GM20000 (cell line): Measurements from ENCODE around the gene PPP1R9A.

Experiments used
- DNase-seq: peaks from one replicate; pipeline ENCODE4 v3.0.0; 2012; ENCODE audit warnings: low spot score
- CTCF ChIP-seq: IDR thresholded peaks from 2 replicates; pipeline ENCODE4 v1.5.1; 2012; ENCODE audit warnings: mild to moderate bottlenecking, control low read depth; ENCODE audit errors: extremely low read depth, missing control alignments

Gene PPP1R9A

GRCh38 chr7:95322854-95323253 lies 415.5 kb downstream of the PPP1R9A start:
- TF ChIP-seq CTCF, result no peak
- no peak for DNase-seq

DNA sequence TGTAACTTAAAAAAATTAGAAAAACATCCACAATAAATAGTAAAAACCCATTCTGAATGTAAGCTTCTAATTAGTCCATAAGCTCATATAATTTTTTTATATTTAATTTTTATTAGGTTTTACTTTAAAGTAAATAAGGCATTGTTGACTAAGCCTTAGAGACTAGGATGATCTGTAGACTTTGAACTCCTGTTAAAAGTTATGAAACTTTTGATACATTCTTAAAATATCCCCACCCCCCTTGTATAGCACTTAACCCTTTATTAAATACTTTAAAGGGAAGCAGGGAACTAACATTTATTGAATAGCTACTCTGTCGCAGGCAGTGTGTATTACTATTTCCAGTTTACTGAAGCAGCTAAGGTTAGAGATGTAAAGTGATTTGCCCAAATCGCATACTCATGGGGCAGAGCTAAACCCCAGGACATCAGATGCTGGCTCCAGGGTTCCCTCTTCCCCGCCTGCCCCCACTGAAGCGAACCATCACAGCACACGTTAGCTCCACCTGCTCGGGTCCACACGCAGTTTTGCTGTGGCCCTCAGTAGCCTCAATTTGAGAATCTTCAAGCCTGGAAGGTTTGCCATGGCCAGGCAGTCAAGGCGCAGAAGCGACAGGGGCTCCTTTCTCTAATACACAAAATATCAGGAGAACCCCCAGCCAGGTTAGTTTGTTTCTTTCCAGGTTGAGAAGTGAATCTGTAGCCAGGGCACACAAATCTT lies 416.2 kb downstream of the PPP1R9A start:
- no peak for DNase-seq

GRCh38 chr7:95324431-95324830 lies 417.0 kb downstream of the PPP1R9A start, which contains the start of gene PON1:
TSS of gene PON1 (minus strand) at chr7:95324532. CDS start at chr7:95324475, 57 bp downstream.
- no peak for TF ChIP-seq CTCF
- DNase-seq, result no peak

More for the DNA sequence above, 416.2 kb downstream of the PPP1R9A start:
- no peak for TF ChIP-seq CTCF

DNA sequence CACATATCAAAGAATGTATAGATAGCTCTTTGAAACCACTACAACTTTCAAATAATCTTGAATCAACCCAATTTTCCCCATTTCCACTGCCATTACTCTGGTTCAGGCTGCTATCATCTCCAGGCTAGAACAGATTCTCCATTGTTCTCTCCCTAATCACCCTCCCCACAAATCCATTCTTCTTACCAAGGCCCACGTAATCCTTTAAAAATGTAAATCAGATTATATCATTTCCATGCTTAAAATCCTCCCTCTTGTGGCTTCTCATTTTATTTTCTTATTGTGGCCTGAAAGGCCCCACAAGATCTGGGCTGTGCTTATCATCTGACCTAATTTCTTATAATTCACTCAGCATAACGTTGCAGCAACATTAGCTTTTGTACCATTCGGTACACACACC lies 420.0 kb downstream of the PPP1R9A start:
- no peak for DNase-seq
- TF ChIP-seq CTCF, result no peak

GRCh38 chr7:95330204-95330960 lies 423.0 kb downstream of the PPP1R9A start:
- no peak for TF ChIP-seq CTCF
- peak; percentile 60 for DNase-seq

DNA sequence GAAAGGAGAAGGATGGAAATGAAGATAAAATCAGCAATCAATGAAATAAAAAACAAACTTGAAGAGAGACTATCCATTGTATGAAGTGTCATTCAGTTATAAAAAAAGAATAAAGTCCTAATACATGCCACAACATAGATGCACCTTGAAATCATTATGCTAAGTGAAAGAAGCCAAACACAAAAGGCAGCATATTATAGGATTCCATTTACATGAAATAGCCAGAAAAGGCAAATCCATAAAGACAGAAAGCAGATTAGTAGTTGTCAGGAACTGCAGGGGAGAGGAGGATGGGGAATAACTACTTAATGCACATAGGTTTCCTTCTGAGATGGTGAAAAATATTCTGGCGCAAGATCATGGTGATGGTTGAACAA lies 423.6 kb downstream of the PPP1R9A start:
- no peak for TF ChIP-seq CTCF
- no peak for DNase-seq

DNA sequence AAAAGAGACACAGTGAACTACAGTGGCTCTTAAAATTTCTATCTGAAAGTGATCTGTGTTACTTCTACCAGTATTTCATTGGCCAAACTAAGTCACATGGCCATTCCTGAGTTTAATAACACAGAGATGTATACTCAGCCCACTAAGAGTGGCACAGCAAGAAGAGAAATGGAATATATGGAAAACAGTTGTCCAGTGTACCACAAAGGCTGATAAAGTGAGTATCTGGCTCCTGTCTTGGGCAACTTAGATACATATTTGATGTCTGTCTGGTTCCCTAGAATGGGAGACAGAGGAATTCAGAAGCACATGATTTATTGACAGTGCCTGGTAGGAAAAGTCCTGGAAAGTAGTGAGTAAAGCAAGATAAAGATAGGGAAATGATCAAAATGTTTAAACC lies 427.1 kb downstream of the PPP1R9A start:
- DNase-seq, result no peak
- no peak for TF ChIP-seq CTCF
